ENCODE data around the gene CMTM7.

DNA sequence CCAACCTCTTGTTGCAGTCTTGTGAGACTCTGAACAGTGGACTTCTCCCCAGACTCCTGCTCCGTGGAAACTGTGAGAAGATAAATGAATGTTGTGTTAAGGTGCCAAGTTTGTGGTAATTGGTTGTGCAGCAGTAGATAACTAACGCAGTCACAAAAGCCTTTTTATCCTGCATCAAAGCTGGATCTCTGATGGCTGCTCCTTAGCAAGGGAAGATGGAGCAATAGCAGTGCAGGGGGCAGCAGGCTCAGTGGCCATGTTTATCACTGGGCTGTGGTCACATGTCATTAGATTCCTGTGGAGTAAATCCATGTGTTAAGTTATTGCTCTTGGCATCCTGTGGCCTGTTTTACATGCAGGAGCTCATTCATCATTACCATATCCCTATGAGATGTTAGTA lies 13.5 kb downstream of the CMTM7 start:
- TF ChIP-seq, protein P1, sequence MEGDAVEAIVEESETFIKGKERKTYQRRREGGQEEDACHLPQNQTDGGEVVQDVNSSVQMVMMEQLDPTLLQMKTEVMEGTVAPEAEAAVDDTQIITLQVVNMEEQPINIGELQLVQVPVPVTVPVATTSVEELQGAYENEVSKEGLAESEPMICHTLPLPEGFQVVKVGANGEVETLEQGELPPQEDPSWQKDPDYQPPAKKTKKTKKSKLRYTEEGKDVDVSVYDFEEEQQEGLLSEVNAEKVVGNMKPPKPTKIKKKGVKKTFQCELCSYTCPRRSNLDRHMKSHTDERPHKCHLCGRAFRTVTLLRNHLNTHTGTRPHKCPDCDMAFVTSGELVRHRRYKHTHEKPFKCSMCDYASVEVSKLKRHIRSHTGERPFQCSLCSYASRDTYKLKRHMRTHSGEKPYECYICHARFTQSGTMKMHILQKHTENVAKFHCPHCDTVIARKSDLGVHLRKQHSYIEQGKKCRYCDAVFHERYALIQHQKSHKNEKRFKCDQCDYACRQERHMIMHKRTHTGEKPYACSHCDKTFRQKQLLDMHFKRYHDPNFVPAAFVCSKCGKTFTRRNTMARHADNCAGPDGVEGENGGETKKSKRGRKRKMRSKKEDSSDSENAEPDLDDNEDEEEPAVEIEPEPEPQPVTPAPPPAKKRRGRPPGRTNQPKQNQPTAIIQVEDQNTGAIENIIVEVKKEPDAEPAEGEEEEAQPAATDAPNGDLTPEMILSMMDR (IDR thresholded peaks at IDR 0.05; ENCODE audit: low read depth, low read length, poor library complexity, severe bottlenecking): no peak
- no peak for TF ChIP-seq EZH2phosphoT487 (IDR thresholded peaks at IDR 0.05; ENCODE audit: borderline replicate concordance, low read length)

Data from DOHH2 (cell line).